Activated CD8-positive, alpha-beta memory T cell treated with anti-CD3 and anti-CD28 coated beads for 48 hours (primary cell): ENCODE data around the gene DEFB113.

ENCODE experiments used
- DNase-seq, 3 experiments: peaks; one replicate each; pipeline ENCODE4 v3.0.0-alpha.2; 2020; ENCODE audit warnings: low read depth in 2 of 3, low spot score in 2 of 3

The DEFB113 gene

GRCh38 chr6:49937017-49937416 is 32.4 kb downstream of the DEFB113 start:
- no peak for DNase-seq

- no peak for DNase-seq
Observed at GRCh38 chr6:49935387-49935786, 34.0 kb downstream of the DEFB113 start.

GRCh38 chr6:49934770-49935169 is 34.7 kb downstream of the DEFB113 start:
- DNase-seq, result no peak

GRCh38 chr6:49933526-49933925 is 35.9 kb downstream of the DEFB113 start:
- no peak for DNase-seq

GRCh38 chr6:49929340-49929739 is 40.1 kb downstream of the DEFB113 start:
- DNase-seq, result no peak

GRCh38 chr6:49923826-49924225 is 45.6 kb downstream of the DEFB113 start:
- no peak for DNase-seq

- no peak for DNase-seq
Observed at GRCh38 chr6:49919935-49920644, 49.3 kb downstream of the DEFB113 start.

GRCh38 chr6:49919261-49919660 is 50.2 kb downstream of the DEFB113 start:
- DNase-seq, result no peak

- DNase-seq, result no peak
Observed at GRCh38 chr6:49918787-49919186, 50.6 kb downstream of the DEFB113 start.
